OCI-LY3 (cell line): Measurements from ENCODE around the gene LYRM7.

Source experiments
- H2AFZ ChIP-seq: fragments of 200-600, 300-600 bp; shearing (Covaris generic); 2 replicates; pipeline ENCODE4 v1.6.0; 2014; ENCODE audit warnings: antibody characterized with exemption, low read depth, low read length
- H3K27ac ChIP-seq: fragments of 200-600, 300-600 bp; sonication (generic); 2 replicates; pipeline ENCODE4 v1.5.1; 2014; ENCODE audit warnings: mild to moderate bottlenecking, low read length, moderate library complexity, mixed read lengths
- H3K27me3 ChIP-seq: fragments of 200-600, 300-600 bp; sonication (generic); 2 replicates; pipeline ENCODE4 v1.6.1; 2014; ENCODE audit warnings: low read depth, low read length, mixed read lengths
- H3K36me3 ChIP-seq: fragments of 200-600, 300-600 bp; sonication (generic); replicated peaks from 2 replicates; pipeline ENCODE3; 2014; ENCODE audit warnings: low read depth, low read length, mixed read lengths
- H3K4me1 ChIP-seq: fragments of 300-600, 200-600 bp; sonication (generic); 2 replicates; pipeline ENCODE4 v1.6.1; 2014; ENCODE audit warnings: low read length, mixed read lengths
- H3K4me2 ChIP-seq: fragments of 200-600, 300-600 bp; sonication (generic); 2 replicates; pipeline ENCODE4 v1.6.1; 2014; ENCODE audit warnings: low read length, mixed read lengths
- H3K4me3 ChIP-seq: fragments of 300-600, 200-600 bp; sonication (generic); 2 replicates; pipeline ENCODE4 v1.5.1; 2014; ENCODE audit warnings: antibody characterized with exemption, mild to moderate bottlenecking, low read length, moderate library complexity
- H3K79me2 ChIP-seq: fragments of 300-600, 200-600 bp; shearing (Covaris generic); 2 replicates; pipeline ENCODE4 v1.6.1; 2014; ENCODE audit warnings: mild to moderate bottlenecking, low read length, mixed read lengths
- H3K9ac ChIP-seq: fragments of 300-600, 200-600 bp; shearing (Covaris generic); 2 replicates; pipeline ENCODE4 v1.6.0; 2014; ENCODE audit warnings: mild to moderate bottlenecking, low read length, moderate library complexity
- H3K9me3 ChIP-seq: fragments of 200-600, 300-600 bp; shearing (Covaris generic); 2 replicates; pipeline ENCODE4 v1.6.1; 2014; ENCODE audit warnings: low read length, mixed read lengths; ENCODE audit not compliant: insufficient read depth
- H4K20me1 ChIP-seq: fragments of 200-600, 300-600 bp; sonication (generic); 2 replicates; pipeline ENCODE4 v1.6.1; 2016; ENCODE audit warnings: low read length, mixed read lengths; ENCODE audit not compliant: insufficient read depth
- EZH2phosphoT487 ChIP-seq: fragments of 200-600 bp; shearing (Covaris generic); IDR thresholded peaks from 2 replicates; pipeline ENCODE4 v1.6.1; 2018; ENCODE audit warnings: antibody characterized with exemption, mixed run types, low read depth
- TF ChIP-seq, protein P1 (sequence below): fragments of 200-600, 300-600 bp; sonication (generic); IDR thresholded peaks from 2 replicates; pipeline ENCODE4 v1.5.1; 2014; ENCODE audit warnings: antibody characterized with exemption, low read length, low read depth

LYRM7 gene

DNA sequence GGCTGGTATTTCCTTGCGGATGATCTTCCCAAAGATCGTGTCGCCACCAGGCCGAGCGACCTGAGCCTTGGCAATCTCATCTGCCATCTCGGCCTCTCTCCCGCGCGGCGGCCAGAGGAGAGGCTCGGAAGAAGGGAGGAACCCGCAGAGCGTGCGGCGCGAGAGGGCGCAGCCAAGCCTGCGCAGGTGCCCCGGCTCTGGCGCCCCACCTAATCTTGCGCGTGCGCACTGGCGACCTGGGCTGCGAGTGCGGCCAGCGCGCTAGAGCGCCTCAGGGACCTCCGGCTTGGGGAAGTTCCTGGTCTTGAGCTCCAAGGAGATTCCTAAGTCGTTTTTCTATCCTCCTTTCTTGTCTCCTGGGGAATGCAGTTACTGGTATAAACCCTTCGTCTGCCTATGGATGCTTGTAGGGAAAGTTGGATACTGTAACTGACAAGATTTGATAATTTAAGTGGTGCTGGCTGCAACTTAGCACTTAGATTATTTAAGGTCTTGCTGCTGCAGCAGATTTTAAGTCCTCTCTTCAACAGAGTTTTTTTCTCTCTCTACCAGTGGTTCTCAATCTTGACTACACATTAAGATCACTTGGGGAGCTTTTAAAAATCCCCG is 5.5 kb upstream of the LYRM7 start, which contains the start of gene HINT1:
HINT1 (minus strand) TSS at position 138 of the 609 bp plus-strand sequence; CDS start at position 87, 51 bp downstream.
- H3K4me3 ChIP-seq: peak within 1 kb of the TSS; percentile 99

DNA sequence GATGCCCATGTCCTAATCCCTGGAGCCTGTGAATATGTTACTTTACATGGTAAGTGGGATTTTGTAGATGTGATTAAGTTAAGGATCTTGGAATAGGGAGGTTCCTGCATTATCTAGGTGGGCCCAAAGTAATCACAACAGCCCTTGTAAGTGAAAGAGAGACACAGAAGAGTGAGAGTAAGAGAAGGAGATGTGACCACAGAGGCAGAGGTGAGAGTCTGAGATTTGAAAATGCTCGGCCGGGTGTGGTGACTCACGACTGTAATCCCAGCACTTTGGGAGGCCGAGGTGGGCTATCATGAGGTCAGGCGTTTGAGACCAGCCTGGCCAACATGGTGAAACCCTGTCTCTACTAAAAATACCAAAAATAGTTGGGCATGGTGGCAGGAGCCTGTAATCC is 3.1 kb upstream of the LYRM7 start:
- Histone ChIP-seq H3K9me3 (no peaks in the 10 kb centered on the region), H4K20me1 (peaks cover 5% of the 10 kb centered on the region; the same call in 1 of the 2 replicates), H3K4me2 (no peak overlapping the region), H3K4me3 (no peak overlapping the region), H3K27ac (no peak overlapping the region), H3K4me1 (peaks cover 15% of the 10 kb centered on the region; the same call in 1 of the 2 replicates), H2AFZ (no peak overlapping the region), H3K27me3 (no peaks in the 10 kb centered on the region), H3K36me3 (no peaks in the 10 kb centered on the region), H3K9ac (no peak overlapping the region), H3K79me2 (peaks cover 46% of the 10 kb centered on the region)
- TF ChIP-seq, protein P1, sequence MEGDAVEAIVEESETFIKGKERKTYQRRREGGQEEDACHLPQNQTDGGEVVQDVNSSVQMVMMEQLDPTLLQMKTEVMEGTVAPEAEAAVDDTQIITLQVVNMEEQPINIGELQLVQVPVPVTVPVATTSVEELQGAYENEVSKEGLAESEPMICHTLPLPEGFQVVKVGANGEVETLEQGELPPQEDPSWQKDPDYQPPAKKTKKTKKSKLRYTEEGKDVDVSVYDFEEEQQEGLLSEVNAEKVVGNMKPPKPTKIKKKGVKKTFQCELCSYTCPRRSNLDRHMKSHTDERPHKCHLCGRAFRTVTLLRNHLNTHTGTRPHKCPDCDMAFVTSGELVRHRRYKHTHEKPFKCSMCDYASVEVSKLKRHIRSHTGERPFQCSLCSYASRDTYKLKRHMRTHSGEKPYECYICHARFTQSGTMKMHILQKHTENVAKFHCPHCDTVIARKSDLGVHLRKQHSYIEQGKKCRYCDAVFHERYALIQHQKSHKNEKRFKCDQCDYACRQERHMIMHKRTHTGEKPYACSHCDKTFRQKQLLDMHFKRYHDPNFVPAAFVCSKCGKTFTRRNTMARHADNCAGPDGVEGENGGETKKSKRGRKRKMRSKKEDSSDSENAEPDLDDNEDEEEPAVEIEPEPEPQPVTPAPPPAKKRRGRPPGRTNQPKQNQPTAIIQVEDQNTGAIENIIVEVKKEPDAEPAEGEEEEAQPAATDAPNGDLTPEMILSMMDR: no peak
- TF ChIP-seq EZH2phosphoT487: no peak

More for the DNA sequence above, 5.5 kb upstream of the LYRM7 start, which contains the start of gene HINT1:
- peak within 1 kb of the TSS; percentile 84 for H3K4me2 ChIP-seq
- peaks cover 5% of the 10 kb centered on the region; the same call in 1 of the 2 replicates for H4K20me1 ChIP-seq
- no peaks in the 10 kb centered on the region for H3K9me3 ChIP-seq
- no peak for TF ChIP-seq EZH2phosphoT487
- TF ChIP-seq, protein P1: 0 out of 2 replicates have a peak, but pooled peaks have one; percentile 12
- H3K36me3 ChIP-seq: peaks cover 14% of the 10 kb centered on the region
- peak within 1 kb of the TSS; percentile 92 for H2AFZ ChIP-seq
- peak within 1 kb of the TSS; percentile 87 for H3K27ac ChIP-seq
- peaks cover 11% of the 10 kb centered on the region; the same call in 1 of the 2 replicates for H3K4me1 ChIP-seq
- peak within 1 kb of the TSS; percentile 99 for H3K9ac ChIP-seq
- peaks cover 52% of the 10 kb centered on the region for H3K79me2 ChIP-seq
- no peaks in the 10 kb centered on the region for H3K27me3 ChIP-seq

DNA sequence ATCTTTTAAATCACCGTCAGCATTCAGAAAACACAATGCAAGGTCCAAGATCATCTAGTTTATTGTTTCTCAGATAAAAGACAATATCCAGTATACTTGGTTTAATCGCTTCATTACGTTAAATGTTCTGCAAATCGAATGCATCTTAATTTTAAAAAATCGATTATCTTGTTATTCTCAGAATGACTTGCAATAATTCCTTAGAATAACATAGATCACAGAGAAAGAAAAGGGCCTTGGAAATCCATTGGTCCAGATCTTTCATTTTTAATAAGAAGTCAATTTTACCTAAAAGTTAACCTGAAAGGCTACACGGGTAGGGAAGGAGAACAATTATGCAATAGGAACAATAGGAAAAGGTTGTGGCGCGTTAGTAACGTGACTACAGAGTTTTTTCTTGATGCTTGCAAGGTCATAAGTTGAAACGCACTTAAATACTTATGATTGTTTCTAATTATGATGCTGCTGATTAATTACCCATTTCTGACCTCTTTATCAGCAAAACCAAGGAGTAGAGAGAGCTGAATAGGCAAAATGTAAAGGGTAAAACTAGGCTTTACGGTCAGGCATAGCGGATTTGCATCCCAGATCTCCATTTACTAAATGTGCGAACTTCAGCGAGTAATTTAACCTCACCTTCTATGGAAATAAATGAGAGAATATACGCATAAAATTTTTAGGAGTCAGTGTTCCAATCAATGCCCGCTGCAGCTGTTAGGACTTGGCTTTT is 769 bp upstream of the LYRM7 start:
- H3K9me3 ChIP-seq: no peaks in the 10 kb centered on the region
- no peaks in the 10 kb centered on the region for H3K36me3 ChIP-seq
- 0 out of 2 replicates have a peak, but pooled peaks cover 10% of the 10 kb centered on the region for H3K4me1 ChIP-seq
- H2AFZ ChIP-seq: peak overlapping the region; percentile 34; the same call in 1 of the 2 replicates
- H3K9ac ChIP-seq: peak overlapping the region; percentile 66
- H3K4me3 ChIP-seq: peak overlapping the region; percentile 81
- no peak for TF ChIP-seq EZH2phosphoT487
- TF ChIP-seq, protein P1: no peak
- H3K27me3 ChIP-seq: no peaks in the 10 kb centered on the region
- peak overlapping the region; percentile 33; the same call in 1 of the 2 replicates for H3K27ac ChIP-seq
- peaks cover 25% of the 10 kb centered on the region for H3K79me2 ChIP-seq
- peak overlapping the region; percentile 72 for H3K4me2 ChIP-seq
- H4K20me1 ChIP-seq: no peaks in the 10 kb centered on the region

DNA sequence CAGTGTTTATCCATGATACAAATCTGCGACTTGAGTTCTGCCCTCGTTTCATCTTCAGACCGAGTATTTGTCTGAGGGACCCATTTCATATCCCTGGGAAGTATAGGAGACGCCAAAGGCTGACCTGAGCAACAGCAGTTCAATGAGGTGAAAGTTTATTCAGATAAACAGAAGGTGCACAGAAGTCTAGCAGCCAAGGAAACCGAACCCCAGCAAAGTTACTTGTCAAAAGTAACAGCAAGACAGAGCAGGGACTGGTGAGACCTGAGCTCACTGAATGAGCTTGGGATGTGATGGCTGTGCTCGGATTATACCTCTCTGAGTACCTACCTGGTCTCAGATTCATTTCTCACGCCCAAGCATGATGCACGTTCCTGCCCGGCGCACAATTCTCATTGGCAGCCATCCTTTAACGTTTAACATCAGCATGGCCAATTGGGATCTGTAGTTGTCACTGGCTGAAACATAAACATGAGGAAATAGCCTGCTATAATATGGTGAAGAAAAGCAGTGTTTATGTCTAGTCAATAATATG is 599 bp downstream of the LYRM7 start:
- H3K9ac ChIP-seq: peak overlapping the region; percentile 76
- peaks cover 20% of the 10 kb centered on the region for H3K79me2 ChIP-seq
- H3K4me3 ChIP-seq: peak overlapping the region; percentile 97
- H3K27ac ChIP-seq: peak overlapping the region; percentile 24; the same call in 1 of the 2 replicates
- H3K4me1 ChIP-seq: 0 out of 2 replicates have a peak, but pooled peaks cover 5% of the 10 kb centered on the region
- no peak overlapping the region for H2AFZ ChIP-seq
- no peaks in the 10 kb centered on the region for H3K9me3 ChIP-seq
- H4K20me1 ChIP-seq: no peaks in the 10 kb centered on the region
- no peaks in the 10 kb centered on the region for H3K27me3 ChIP-seq
- TF ChIP-seq EZH2phosphoT487: no peak
- TF ChIP-seq, protein P1: no peak
- no peaks in the 10 kb centered on the region for H3K36me3 ChIP-seq
- peak overlapping the region; percentile 90 for H3K4me2 ChIP-seq
